ENCODE data around the gene LPP. TPM values are rescaled to one million over a fixed set of nuclear protein-coding genes. Genes with fewer than 3 reads are reported as not detected.

Gene LPP
- total and polyA plus RNA-seq, 2 donors (not counting 1 experiment from before 2014, with no cell fraction given): 7.6 to 81.7 TPM

DNA sequence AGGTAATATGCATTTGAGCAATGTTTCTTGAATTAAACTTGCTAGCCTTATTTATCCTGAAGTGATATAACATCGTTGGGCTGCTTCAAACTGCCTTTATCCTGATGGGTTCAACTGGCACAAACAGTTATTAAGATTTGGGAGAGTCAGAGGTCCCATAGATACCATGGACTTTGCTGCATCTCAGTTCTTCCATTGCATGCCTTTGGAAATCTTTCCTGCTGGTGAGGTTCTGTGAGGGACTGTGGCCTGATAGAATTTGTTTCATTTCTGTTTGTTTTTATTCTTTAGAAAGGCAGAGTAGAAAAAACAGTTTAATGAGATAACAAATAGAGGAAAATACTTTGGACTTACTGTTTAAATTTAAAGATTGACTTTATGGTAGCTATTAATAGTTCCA is 508.3 kb downstream of the LPP start:
- ATAC-seq (ENCODE audit: low read depth) (no peak), DNase-seq (no peak)
- H3K27me3 Mint-ChIP-seq: no peaks in the 10 kb centered on the region
- H3K27ac ChIP-seq (ENCODE audit: low read length in 2 of 2): no peak overlapping the region
- H3K4me3 ChIP-seq (ENCODE audit: control extremely low read depth in 1 of 5, extremely low read depth in 1 of 5, insufficient read depth in 1 of 5, low read depth in 2 of 5, low read length in 4 of 5): no peak overlapping the region
- H3K79me2 ChIP-seq (ENCODE audit: control insufficient read depth, insufficient read depth, low read length): no peaks in the 10 kb centered on the region
- no peak overlapping the region for H3K27ac Mint-ChIP-seq
- no peaks in the 10 kb centered on the region for H3K4me1 Mint-ChIP-seq
- no peaks in the 10 kb centered on the region for H4K20me1 ChIP-seq (ENCODE audit: control insufficient read depth, insufficient read depth, low read length, poor library complexity, severe bottlenecking)
- H2AFZ ChIP-seq (ENCODE audit: insufficient read depth, low read depth, low read length, poor library complexity, severe bottlenecking): no peak overlapping the region
- ChIA-PET CTCF (interaction anchor here (0.6 to 2.2 kb wide), 6 partner anchors 10 to 922 kb away, joined by 3 to 11 read pairs (median 3); no protein-coding TSS in a partner anchor), POLR2A (interaction anchor here (0.7 kb wide), 1 partner anchor 9 kb away, joined by 3 read pairs; no protein-coding TSS in a partner anchor)
- no peak overlapping the region for H3K4me2 ChIP-seq (replicated peaks; ENCODE audit: low read depth, low read length, poor library complexity, severe bottlenecking)
- H3K4me1 ChIP-seq (ENCODE audit: control insufficient read depth in 2 of 2, insufficient read depth in 2 of 2, low read length in 2 of 2): no peaks in the 10 kb centered on the region
- intact Hi-C loops (cut with micrococcal nuclease): no loop called here
- WGBS (ENCODE audit: insufficient coverage): 83% methylated on average over 1 of the region's 1 CpG
- H3K36me3 ChIP-seq (replicated peaks in 1 of 2; ENCODE audit: control extremely low read depth in 1 of 2, control insufficient read depth in 1 of 2, extremely low read depth in 1 of 2, insufficient read depth in 2 of 2, low read length in 1 of 2): no peaks in the 10 kb centered on the region
- H3K27me3 ChIP-seq (replicated peaks in 1 of 4; ENCODE audit: control extremely low read depth in 1 of 4, control insufficient read depth in 3 of 4, insufficient read depth in 4 of 4, low read length in 3 of 4): no peaks in the 10 kb centered on the region
- H3K4me3 Mint-ChIP-seq: no peak overlapping the region
- no peaks in the 10 kb centered on the region for H3K9me3 Mint-ChIP-seq (ENCODE audit: insufficient read depth)
- TF ChIP-seq EZH2 (IDR thresholded peaks at IDR 0.05; ENCODE audit: borderline replicate concordance, insufficient read depth, low read depth, low read length, poor library complexity, severe bottlenecking): no peak
- no peak for TF ChIP-seq CTCF (IDR thresholded peaks at IDR 0.05)
- H3K9ac ChIP-seq (ENCODE audit: low read length): no peak overlapping the region
- no peaks in the 10 kb centered on the region for H3K9me3 ChIP-seq (ENCODE audit: control extremely low read depth in 1 of 3, control insufficient read depth in 2 of 3, insufficient read depth in 1 of 3, low read length in 2 of 3)

GRCh38 chr3:188662795-188663194 is 508.8 kb downstream of the LPP start:
- no peak overlapping the region for H3K27ac Mint-ChIP-seq
- no peaks in the 10 kb centered on the region for H3K4me1 Mint-ChIP-seq
- intact Hi-C loops (cut with micrococcal nuclease): no loop called here

More at GRCh38 chr3:188662795-188663194, 508.8 kb downstream of the LPP start:
- H3K79me2 ChIP-seq (ENCODE audit: control insufficient read depth, insufficient read depth, low read length): no peaks in the 10 kb centered on the region
- CTCF ChIA-PET: interaction anchor here (0.7 to 2.2 kb wide), 5 partner anchors 10 to 922 kb away, joined by 3 to 11 read pairs (median 3); no protein-coding TSS in a partner anchor
- no peak overlapping the region for H3K9ac ChIP-seq (ENCODE audit: low read length)
- Mint-ChIP-seq H3K27me3 (no peaks in the 10 kb centered on the region), H3K4me3 (no peak overlapping the region), H3K9me3 (ENCODE audit: insufficient read depth) (no peaks in the 10 kb centered on the region)
- DNase-seq: no peak
- H3K36me3 ChIP-seq (replicated peaks in 1 of 2; ENCODE audit: control extremely low read depth in 1 of 2, control insufficient read depth in 1 of 2, extremely low read depth in 1 of 2, insufficient read depth in 2 of 2, low read length in 1 of 2): no peaks in the 10 kb centered on the region
- POLR2A ChIA-PET: interaction anchor here (0.7 kb wide), 1 partner anchor 10 kb away, joined by 3 read pairs; no protein-coding TSS in a partner anchor
- H3K4me1 ChIP-seq (ENCODE audit: control insufficient read depth in 2 of 2, insufficient read depth in 2 of 2, low read length in 2 of 2): no peaks in the 10 kb centered on the region
- ATAC-seq (ENCODE audit: low read depth): no peak
- H2AFZ ChIP-seq (ENCODE audit: insufficient read depth, low read depth, low read length, poor library complexity, severe bottlenecking): no peak overlapping the region
- H3K4me3 ChIP-seq (ENCODE audit: control extremely low read depth in 1 of 5, extremely low read depth in 1 of 5, insufficient read depth in 1 of 5, low read depth in 2 of 5, low read length in 4 of 5): no peak overlapping the region
- WGBS (ENCODE audit: insufficient coverage): no CpG with 5 or more reads among the region's 2 CpGs
- TF ChIP-seq CTCF (IDR thresholded peaks at IDR 0.05) (no peak), EZH2 (IDR thresholded peaks at IDR 0.05; ENCODE audit: borderline replicate concordance, insufficient read depth, low read depth, low read length, poor library complexity, severe bottlenecking) (no peak)
- H3K27me3 ChIP-seq (replicated peaks in 1 of 4; ENCODE audit: control extremely low read depth in 1 of 4, control insufficient read depth in 3 of 4, insufficient read depth in 4 of 4, low read length in 3 of 4): no peaks in the 10 kb centered on the region
- no peak overlapping the region for H3K4me2 ChIP-seq (replicated peaks; ENCODE audit: low read depth, low read length, poor library complexity, severe bottlenecking)
- H3K9me3 ChIP-seq (ENCODE audit: control extremely low read depth in 1 of 3, control insufficient read depth in 2 of 3, insufficient read depth in 1 of 3, low read length in 2 of 3): no peaks in the 10 kb centered on the region
- H4K20me1 ChIP-seq (ENCODE audit: control insufficient read depth, insufficient read depth, low read length, poor library complexity, severe bottlenecking): no peaks in the 10 kb centered on the region
- H3K27ac ChIP-seq (ENCODE audit: low read length in 2 of 2): no peak overlapping the region
